ENCODE results near the gene AKR1C8.
"Not testable (repeated sequence)": the region's sequence is repeated elsewhere in the genome, so short reads cannot be mapped to it uniquely, and the experiment has no call there.

AKR1C8 gene

DNA sequence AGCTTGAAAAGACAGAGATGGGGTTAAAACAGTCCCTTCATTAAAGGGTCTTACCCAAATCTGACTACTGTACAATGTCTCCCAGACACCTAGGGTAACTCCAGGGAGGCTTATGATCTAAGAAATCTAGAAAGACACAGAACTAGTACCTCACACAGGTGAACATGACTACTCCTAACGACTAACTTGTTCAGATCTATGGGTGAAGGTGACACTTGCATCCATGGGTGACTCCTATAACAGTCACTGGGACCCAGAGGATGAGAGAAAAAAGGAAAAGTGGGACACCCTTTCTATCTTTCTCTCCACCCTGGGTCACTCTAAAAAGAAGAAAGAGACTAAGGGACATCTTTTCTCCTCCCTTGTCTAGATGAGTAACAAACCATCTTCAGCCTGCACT lies 19.2 kb downstream of the AKR1C8 start:
- DNase-seq, result peak; percentile 52 to 54

DNA sequence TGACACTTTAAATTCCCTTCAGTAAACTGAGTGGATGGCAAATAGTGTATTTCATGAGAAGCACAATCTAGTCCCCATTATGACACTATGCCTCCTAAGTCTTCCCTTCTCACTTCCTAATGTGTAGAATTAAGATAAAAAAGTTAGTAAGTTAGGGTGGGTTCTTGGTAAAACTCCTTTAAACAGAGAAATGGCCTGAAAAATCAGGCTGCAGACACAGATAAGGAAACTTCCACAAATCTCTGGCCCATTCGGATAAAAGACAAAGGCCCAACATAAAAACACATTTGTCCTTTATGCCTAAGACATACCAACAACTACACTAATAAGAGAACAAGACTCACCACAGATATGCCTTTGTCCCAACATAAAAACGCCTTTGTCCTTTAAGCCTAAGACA lies 21.5 kb downstream of the AKR1C8 start:
- DNase-seq, result no peak

DNA sequence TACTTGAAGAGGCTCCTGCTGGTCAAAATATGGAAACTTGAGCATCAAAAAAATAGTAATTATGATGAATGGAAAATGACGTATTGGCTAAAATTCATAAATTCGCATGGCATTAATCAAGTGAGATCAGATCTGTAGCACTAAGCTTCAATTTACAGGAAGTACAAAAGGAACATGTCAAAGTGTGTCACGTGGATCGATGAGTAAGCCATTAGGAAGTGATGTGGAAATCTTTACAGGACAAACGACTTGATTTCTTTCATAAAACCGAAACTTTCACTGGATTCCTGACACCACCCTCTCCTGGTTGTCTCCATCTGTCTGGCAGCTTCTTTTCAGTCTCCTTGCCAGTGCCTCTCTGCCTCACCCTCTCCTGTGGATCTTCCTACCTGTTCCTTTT lies 25.8 kb downstream of the AKR1C8 start:
- DNase-seq, result no peak

DNA sequence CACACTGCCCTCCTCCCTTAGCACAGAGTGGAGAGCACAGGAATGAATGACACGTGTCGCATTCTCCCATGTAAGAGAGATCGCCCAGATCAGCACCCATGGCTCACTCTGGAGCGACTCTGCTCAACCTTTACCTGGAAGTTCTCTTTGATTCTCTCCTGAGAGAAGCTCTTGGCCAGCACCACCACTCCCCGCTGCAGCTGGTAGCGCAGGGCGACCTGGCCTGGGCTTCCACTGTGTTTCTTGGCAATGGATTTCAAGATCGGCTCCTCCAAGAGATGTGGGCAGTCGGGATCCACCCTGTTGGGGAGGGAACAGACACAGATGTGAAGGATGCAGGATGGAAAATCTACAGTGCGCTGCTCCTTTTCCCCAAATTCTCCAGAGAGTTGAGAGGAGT lies 27.4 kb downstream of the AKR1C8 start:
- DNase-seq, result no peak

DNA sequence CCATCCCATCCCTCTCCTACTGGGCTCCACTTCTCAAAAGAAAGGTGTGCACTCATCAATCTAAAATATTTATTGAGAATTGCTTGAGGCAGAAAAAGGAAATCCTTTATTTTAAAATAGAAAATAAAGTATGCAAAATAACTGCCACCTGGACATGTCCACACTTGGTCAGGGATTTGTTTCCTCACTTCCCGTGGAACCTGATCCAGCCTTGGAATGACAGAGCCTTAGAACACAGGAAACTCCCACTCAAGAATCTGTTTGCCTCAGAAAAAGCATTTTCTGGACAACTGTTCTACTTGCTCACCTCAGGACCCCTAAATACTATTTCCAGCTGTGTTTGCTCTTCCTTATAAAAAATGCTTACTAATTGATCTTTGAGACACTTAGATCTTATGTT lies 29.0 kb downstream of the AKR1C8 start:
- no peak for DNase-seq

DNA sequence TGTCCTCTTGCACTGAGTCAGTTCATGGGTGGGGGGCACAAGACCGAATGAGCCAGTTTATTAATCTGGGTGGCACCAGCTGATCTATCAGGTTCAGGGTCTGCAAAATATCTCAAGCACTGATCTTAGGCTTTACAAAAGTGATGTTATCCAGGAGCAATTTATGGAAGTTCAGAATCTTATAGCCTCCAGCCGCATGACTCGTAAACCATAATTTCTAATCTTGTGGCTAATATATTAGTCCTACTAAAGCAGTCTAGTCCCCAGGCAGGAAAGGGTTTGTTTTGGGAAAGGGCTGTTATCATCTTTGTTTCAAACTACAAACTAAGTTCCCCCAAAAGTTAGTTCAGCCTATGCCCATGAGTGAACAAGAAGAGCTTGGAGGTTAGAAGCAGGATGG lies 33.9 kb downstream of the AKR1C8 start:
- no peak for DNase-seq

DNA sequence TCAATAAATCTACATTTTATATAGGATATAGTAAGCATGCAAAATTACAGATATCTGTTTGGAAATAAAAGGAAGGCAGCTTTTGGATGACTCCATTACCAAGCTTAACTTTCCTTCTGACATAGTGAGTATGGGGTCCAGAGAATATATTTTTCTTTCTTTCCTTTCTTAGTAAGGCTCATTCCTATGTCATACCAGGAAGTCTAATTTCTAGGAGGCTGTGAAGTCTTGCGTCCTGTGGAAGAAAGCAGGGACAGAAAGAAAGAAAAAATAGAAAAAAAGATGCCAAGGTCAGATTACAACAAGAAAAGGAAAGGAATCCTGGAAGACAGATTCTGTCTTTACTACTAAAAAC lies 36.3 kb downstream of the AKR1C8 start:
- no peak for DNase-seq

DNA sequence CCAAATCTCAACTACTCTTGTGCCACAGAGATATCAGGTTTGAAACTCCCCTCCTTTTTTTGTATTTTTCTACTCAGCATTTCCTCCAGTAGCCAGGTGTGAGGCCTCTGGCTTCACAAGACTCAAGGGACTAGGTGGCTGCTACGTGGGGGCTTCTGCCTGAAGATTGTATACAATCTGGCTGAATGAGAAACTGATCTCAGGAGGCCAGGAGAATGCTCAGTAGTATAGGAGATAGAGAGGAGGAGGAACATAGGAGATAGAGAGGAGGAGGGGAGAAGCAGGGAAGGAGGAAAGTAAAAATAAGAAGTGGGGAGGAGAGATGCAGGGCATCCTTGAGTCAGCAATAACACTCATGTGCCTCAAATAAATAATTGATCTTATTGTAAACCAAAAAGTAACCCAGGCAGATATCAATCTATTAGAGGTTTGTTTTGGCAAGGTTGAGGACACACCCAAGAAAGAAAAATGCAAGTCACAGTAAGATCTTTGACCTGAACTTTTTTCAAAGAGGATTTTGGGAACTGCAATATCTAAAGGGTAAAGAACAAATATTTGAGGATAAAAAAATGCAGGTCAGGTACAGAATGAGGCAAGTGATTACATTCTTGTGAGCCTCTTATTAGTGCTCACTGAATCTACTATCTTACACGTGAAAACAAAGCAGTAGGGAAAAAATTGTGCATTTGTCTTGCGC lies 36.8 kb downstream of the AKR1C8 start:
- no peak for DNase-seq

DNA sequence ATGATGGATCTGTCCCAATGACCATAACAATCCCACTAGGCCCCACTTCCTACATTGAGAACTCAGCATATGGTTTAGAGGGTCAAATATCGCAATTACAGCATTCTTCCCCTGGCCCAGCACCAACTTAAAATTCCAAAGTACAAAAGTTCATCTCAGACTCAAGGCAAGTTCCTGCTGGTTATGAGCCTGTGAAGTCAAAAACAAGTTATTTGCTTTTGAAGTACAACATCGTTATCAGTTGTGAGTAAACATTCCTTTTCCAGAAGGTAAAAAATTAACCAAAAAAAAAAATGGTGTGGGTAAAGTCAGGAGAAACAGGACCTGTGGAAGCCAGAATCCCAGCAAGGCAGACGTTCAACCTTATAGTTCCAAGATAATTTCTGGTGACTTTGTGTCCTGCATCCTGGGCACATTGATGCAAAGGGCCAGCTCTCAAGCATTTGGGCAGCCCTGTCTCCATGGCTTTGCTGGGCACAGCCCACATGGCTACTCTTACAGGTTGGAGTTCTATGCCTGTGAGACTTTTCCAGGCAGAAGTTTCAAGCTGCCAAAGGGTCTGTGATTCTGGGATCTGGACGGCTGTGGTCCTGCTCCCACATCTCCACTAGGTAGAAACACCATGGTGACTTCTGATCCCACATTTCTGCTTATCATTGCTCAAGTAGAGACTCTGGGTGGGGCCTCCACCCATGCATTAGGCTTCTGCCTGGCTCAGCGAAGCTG lies 37.5 kb downstream of the AKR1C8 start:
- no peak for DNase-seq

DNA sequence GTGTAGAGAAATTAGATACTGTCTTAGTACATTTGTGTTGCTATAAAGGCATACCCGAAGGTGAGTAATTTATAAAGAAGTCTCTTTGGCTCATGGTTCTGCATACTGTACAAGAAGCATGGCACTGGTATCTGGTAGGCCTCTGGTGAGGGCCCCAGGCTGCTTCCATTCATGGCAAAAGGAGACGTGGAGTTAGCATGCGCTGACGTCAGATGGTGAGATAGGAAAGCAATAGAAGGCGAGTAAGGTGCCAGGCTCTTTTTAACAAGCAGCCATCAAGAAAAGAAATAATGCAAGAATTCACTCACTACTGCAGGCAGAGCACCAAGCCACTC lies 38.1 kb downstream of the AKR1C8 start:
- no peak for DNase-seq

DNA sequence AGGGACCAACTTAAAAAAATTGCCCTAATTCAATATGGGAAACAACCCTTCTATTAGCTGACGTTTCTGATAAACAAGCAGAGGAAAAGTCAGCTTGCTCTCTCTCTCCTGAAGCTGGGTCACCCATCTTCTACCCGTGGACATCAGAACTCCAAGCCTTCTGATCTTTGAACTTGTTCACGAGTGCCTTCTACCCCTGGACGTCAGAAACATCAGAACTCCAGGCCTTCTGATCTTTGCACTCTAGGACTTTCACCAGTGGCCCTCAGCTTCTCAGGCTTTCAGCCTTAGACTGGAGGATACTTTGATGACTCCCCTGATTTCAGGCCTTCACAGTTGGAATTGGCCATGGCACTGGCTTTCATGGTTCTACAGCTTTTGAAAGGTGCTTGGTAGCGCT lies 41.8 kb downstream of the AKR1C8 start:
- DNase-seq, result no peak

DNA sequence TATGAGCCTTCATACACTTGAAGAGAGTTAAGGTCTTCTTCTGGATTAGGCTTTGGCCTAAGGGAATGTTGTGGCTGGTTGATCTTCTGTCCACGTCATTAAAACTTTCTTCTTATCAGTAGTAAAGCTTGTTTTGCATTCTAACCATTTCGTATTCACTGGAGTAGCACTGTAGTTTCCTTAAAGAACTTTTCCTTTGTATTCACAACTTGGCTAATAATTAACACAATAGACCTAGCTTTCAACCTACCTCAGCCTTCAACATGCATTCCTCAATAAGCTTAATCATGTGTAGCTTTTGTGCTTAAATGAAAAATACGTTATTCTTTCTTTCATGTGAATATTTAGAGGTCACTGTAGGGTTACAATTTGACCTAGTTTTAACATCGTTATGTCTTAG lies 42.8 kb downstream of the AKR1C8 start:
- DNase-seq, result no peak

DNA sequence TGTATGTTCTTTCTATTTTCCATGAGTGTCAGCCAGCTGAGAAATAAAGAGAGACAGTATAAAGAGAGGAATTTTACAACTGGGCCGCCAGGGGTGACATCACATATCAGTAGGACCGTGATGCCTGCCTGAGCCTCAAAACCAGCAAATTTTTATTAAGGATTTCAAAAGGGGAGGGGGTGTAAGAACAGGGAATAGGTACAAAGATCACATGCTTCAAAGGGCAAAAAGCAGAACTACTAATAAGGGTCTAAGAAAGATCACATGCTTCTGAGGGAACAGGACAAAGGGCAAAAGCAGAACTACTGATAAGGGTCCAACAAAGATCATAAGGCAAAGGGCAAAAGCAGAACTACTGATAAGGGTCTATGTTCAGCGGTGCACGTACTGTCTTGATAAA lies 47.3 kb downstream of the AKR1C8 start:
- not testable (repeated sequence) for DNase-seq

DNA sequence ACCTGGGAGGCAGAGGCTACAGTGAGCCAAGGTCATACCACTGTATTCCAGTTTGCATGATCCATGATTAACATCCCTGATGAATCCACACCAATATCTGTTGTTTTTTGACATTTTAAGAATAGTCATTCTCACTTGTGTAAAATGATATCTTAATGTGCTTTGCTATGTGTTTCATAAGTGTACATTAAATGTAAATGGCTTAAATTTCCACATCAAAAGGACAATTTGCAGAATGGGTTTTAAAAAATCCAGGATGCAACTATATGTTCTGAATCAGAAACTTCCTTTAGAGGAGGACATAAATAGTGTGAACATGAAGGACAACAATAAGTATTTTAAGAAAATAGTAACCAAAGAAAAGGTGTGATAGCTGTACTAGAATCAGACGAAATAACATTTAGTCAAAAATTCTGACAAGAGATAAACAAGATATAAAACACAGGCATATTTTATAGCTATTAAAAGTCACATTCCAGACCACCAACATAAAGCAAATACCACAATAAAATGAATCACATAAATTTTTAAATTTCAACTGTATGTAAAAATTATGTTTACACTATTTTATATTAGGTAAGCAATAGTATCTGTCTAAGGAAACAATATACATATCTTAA lies 48.4 kb downstream of the AKR1C8 start:
- DNase-seq, result no peak

DNA sequence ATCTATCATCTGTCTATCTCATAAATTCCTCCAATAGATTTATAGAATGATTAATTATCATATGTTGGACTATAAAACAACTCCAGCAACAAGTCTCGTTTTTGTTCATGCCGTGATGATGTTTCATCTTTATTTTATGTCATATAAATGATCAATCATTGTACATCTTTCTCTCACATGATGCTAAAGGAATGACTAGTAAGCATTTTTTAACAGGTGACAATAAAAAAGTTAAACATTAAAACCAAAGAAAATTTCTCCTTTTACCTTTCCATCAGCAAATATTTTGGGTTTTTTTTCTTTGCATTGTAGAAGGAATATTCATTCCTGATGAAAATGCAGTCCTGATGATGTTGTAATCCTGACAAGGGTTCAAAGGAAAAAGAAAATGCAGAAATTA lies 49.4 kb downstream of the AKR1C8 start:
- DNase-seq, result no peak

DNA sequence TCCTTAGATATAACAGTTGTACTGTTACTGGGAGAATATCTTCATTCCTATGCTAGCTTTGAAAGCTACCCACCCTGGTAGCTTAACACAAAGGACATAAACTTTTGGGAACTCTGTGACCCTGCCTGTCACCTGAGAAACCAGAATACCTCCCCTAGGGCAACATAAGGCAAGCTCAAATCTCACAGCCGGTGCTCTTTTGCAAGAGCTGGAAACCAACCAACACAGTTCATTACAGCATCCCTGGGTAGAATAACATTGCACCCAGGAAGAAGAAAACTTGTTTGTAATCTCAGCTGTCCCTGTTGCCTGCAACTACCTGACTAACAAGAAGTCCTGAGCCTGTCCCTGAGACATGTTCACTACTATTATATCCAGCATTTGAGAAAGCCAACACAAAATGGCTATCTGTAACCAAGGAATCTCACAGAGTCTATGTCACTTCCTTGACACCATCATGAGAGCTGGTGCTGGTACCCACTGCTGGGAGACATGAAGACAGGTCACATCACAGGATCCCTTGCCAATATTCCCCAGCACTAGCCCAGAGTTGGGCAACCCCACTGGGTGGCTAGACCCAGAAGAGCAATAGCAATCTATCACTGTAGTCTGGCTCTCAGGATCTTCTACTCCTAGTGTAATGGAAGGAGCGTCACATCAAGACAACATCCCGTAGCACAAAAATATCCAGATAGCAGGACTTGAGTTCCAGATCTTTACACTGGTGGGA lies 59.5 kb downstream of the AKR1C8 start:
- no peak for DNase-seq

DNA sequence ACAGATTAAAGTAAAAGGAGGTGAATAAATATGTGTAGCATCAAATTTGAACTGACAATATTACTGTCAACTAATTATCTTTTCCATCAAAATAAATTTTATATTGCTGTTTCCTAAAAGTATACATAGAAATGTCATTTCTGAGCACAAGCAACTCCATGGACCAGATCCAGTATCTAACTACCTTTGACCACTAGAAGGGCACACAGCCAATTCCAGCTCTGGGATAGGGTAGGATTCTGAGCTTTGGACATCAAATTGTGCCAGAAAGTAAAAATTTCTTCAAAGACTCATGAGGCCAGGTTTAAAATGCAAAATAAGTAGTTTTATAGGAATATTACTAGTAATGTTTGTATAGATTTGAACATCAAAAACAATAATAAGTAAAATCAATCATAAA lies 61.1 kb downstream of the AKR1C8 start:
- DNase-seq, result no peak

DNA sequence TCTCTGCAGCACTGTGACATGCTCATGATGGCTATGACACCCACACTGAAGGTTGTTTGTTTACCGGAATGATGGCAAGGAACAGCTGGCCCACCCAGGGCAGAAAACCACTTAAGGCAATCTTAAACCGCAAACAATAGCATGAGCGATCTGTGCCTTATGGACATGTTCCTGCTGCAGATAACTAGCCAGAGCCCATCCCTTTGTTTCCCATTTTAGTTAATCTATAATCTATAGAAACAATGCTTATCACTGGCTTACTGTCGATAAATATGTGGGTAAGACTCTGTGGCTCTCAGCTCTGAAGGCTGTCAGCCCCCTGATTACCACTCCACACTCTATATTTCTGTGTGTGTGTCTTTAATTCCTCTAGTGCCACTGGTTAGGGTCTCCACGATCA lies 65.0 kb downstream of the AKR1C8 start:
- DNase-seq, result not testable (repeated sequence)

DNA sequence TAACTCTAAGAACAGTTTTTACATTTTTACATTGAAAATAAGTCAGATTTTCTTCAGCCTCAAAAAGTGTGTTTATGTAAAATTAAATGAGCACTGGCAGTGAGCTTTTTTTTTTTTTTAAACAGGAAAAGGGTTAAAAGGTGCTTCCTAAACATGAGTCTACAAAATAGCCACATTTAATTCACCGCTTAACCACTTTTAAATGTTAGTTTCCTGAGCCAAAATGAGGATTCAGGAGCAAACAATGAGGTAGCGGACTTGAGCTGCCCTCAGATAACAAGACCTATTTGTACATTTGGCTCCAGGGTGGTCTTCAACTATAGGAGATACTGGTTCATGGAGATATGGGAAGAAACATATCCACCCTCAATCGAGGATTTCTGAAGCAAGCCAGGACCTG lies 67.9 kb downstream of the AKR1C8 start:
- peak; percentile 15 to 22 for DNase-seq

DNA sequence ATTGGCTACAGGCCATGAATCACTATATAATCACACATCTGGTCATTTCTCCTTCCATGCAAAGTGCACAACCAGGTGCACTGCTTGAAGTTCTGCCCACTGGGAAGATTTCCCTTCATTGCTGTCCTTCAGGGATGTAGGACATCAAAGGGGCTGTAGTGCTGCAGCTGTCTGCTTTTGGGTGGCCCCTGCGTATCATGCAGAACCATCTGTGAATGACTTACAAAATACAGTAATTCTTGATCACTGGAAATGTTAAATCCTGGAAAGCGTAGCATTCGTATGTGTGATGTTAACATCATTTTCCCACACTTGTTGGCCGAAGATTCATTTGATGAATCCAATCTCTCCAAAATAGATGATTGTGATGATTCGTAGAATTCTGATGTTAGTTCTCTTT lies 68.3 kb downstream of the AKR1C8 start:
- DNase-seq, result no peak

DNA sequence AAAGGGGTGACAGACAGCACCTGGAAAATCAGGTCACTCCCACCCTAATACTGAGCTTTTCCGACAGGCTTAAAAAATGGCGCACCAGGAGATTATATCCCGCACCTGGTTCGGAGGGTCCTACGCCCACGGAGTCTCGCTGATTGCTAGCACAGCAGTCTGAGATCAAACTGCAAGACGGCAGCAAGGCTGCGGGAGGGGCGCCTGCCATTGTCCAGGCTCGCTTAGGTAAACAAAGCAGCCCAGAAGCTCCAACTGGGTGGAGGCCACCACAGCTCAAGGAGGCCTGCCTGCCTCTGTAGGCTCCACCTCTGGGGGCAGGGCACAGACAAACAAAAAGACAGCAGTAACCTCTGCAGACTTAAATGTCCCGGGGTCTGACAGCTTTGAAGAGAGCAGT lies 75.1 kb downstream of the AKR1C8 start:
- DNase-seq, result not testable (repeated sequence)

DNA sequence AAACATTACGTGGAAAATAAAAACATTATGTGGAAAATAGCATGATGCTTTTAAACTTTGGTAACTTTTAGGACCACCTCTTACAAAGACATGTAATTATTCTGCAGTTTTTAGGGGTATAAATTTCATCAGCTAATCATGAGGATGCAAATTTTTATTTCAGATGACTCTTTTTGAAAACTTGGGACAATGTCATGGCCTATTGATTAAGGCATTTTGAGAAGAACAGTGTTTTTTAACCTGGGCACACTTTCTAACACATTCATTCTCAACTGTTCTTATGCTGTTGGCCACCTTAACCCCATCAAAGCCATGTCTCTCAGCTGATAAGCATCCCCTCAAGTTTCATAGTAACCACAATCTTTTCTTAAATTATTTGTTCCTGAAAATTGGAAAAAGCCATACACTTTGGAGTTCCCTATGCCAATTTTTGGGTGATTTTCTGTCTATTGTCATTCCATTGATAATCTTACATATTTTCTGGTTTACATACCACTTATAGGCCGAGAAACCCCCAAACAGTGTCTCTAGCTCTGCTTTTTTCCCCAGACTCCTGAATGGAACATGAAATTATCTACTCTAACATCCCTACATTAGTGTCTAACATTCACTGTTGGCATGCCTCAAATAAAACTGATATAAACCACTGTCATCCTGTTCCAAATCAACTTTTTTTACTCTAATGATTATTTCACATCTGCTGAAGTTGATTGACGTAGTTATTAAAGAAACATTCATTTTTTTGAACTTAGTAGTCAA lies 76.1 kb downstream of the AKR1C8 start:
- DNase-seq, result no peak

DNA sequence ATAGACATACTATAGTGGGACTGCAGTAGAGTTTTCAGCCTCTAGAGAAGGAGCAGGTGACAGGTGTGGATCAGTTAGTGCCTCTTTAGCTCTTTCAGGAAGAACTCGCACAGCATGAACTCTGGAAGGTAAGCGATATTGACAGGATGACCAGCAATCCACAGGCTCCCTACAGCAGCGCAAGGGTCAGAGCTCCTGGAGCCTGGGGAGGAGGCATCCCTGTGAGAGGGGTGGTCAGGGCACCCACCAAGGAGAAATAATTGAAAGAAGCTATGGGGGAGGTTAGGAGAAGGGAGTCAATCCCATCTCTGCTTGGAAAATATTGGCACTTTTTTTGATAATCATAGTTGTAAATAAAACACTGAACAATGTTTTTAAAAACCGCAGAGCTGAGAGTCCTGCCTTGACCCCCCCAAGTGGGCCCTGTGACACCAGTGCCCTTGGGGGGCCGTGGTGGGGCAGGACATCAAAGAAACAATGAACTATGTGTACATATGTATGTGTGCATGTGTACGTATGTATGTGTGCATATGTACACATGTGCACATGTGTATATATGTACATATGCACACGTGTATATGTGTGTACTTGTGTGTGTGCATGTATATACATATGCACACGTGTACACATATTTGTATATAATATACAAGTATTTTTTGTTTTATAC lies 77.0 kb downstream of the AKR1C8 start:
- DNase-seq, result no peak

Measured in Kasumi-1 (cell line).